ENCODE results near the gene CPAMD8. TPM values are rescaled to one million over a fixed set of nuclear protein-coding genes. Genes with fewer than 3 reads are reported as not detected.
A peak's percentile ranks its signal among the peaks of the same experiment; 100 is the strongest.

Gene CPAMD8
- total and polyA plus RNA-seq, 4 donors: 1.9 to 11.9 (median 4.0) TPM

- H3K4me3 ChIP-seq (ENCODE audit: low read length in 2 of 2): peak overlapping the region in 1 of 2 donors; percentile 23
- no peaks in the 10 kb centered on the region for H3K27me3 ChIP-seq (ENCODE audit: control insufficient read depth in 1 of 2, insufficient read depth in 2 of 2, low read length in 1 of 2)
- H3K36me3 ChIP-seq (ENCODE audit: control insufficient read depth in 1 of 2, insufficient read depth in 2 of 2, low read length in 1 of 2): no peaks in the 10 kb centered on the region
- no peak overlapping the region for H3K27ac ChIP-seq (ENCODE audit: low read depth in 1 of 2, low read length in 2 of 2)
- WGBS, 2 donors: 2% methylated on average over 40 to 66 of the region's 66 CpGs
- H3K4me1 ChIP-seq (ENCODE audit: control insufficient read depth in 1 of 2, insufficient read depth in 2 of 2, low read length in 2 of 2): no peaks in the 10 kb centered on the region
- no peaks in the 10 kb centered on the region for H3K9me3 ChIP-seq (ENCODE audit: control insufficient read depth, low read length)
- DNase-seq (no peak), ATAC-seq (ENCODE audit: low FRiP score) (peak; percentile 2)
- intact Hi-C loops (cut with DNase I): loop anchor here in 1 of 2 donors (5.0 to 10.0 kb wide), 2 partner anchors 69 to 122 kb away; partner anchors contain the start of gene SIN3B
These were observed 130.2 kb downstream of the CPAMD8 start for GRCh38 chr19:16896146-16897028.

GRCh38 chr19:16895467-16896145 lies 131.0 kb downstream of the CPAMD8 start:
- Histone ChIP-seq H3K9me3 (ENCODE audit: control insufficient read depth, low read length) (no peaks in the 10 kb centered on the region), H3K27ac (ENCODE audit: low read depth in 1 of 2, low read length in 2 of 2) (no peak overlapping the region), H3K27me3 (ENCODE audit: control insufficient read depth in 1 of 2, insufficient read depth in 2 of 2, low read length in 1 of 2) (no peaks in the 10 kb centered on the region), H3K4me3 (ENCODE audit: low read length in 2 of 2) (no peak overlapping the region), H3K4me1 (ENCODE audit: control insufficient read depth in 1 of 2, insufficient read depth in 2 of 2, low read length in 2 of 2) (no peaks in the 10 kb centered on the region), H3K36me3 (ENCODE audit: control insufficient read depth in 1 of 2, insufficient read depth in 2 of 2, low read length in 1 of 2) (no peaks in the 10 kb centered on the region)
- intact Hi-C loops (cut with DNase I): loop anchor here in 1 of 2 donors (5.0 to 10.0 kb wide), 2 partner anchors 68 to 121 kb away; partner anchors contain the start of gene SIN3B
- DNase-seq (no peak), ATAC-seq (ENCODE audit: low FRiP score) (no peak)
- 44 to 52% methylated on average over 28 to 30 of the region's 30 CpGs for WGBS, 2 donors

- 73 to 74% methylated on average over 7 of the region's 7 CpGs for WGBS, 2 donors
- no peak for ATAC-seq (ENCODE audit: low FRiP score)
- Histone ChIP-seq H3K4me1 (ENCODE audit: control insufficient read depth in 1 of 2, insufficient read depth in 2 of 2, low read length in 2 of 2) (no peaks in the 10 kb centered on the region), H3K9me3 (ENCODE audit: control insufficient read depth, low read length) (no peaks in the 10 kb centered on the region), H3K4me3 (ENCODE audit: low read length in 2 of 2) (no peak overlapping the region), H3K36me3 (ENCODE audit: control insufficient read depth in 1 of 2, insufficient read depth in 2 of 2, low read length in 1 of 2) (no peaks in the 10 kb centered on the region), H3K27ac (ENCODE audit: low read depth in 1 of 2, low read length in 2 of 2) (no peak overlapping the region), H3K27me3 (ENCODE audit: control insufficient read depth in 1 of 2, insufficient read depth in 2 of 2, low read length in 1 of 2) (no peaks in the 10 kb centered on the region)
- no peak for DNase-seq
- intact Hi-C loops (cut with DNase I): loop anchor here in 1 of 2 donors (10.0 kb wide), 1 partner anchor 119 kb away; no protein-coding TSS in a partner anchor
These were observed 132.5 kb downstream of the CPAMD8 start for GRCh38 chr19:16894080-16894479.

- intact Hi-C loops (cut with DNase I): loop anchor here in 1 of 2 donors (10.0 kb wide), 1 partner anchor 119 kb away; no protein-coding TSS in a partner anchor
- WGBS, 2 donors: 58 to 61% methylated on average over 14 of the region's 14 CpGs
- Histone ChIP-seq H3K4me1 (ENCODE audit: control insufficient read depth in 1 of 2, insufficient read depth in 2 of 2, low read length in 2 of 2) (no peaks in the 10 kb centered on the region), H3K27me3 (ENCODE audit: control insufficient read depth in 1 of 2, insufficient read depth in 2 of 2, low read length in 1 of 2) (no peaks in the 10 kb centered on the region), H3K9me3 (ENCODE audit: control insufficient read depth, low read length) (no peaks in the 10 kb centered on the region), H3K27ac (ENCODE audit: low read depth in 1 of 2, low read length in 2 of 2) (no peak overlapping the region), H3K4me3 (ENCODE audit: low read length in 2 of 2) (no peak overlapping the region), H3K36me3 (ENCODE audit: control insufficient read depth in 1 of 2, insufficient read depth in 2 of 2, low read length in 1 of 2) (no peaks in the 10 kb centered on the region)
- no peak for ATAC-seq (ENCODE audit: low FRiP score)
- no peak for DNase-seq
These were observed 133.0 kb downstream of the CPAMD8 start for GRCh38 chr19:16893686-16893989.

GRCh38 chr19:16892868-16893685 lies 133.5 kb downstream of the CPAMD8 start:
- Histone ChIP-seq H3K9me3 (ENCODE audit: control insufficient read depth, low read length) (no peaks in the 10 kb centered on the region), H3K27ac (ENCODE audit: low read depth in 1 of 2, low read length in 2 of 2) (no peak overlapping the region), H3K27me3 (ENCODE audit: control insufficient read depth in 1 of 2, insufficient read depth in 2 of 2, low read length in 1 of 2) (no peaks in the 10 kb centered on the region), H3K4me1 (ENCODE audit: control insufficient read depth in 1 of 2, insufficient read depth in 2 of 2, low read length in 2 of 2) (no peaks in the 10 kb centered on the region), H3K4me3 (ENCODE audit: low read length in 2 of 2) (no peak overlapping the region), H3K36me3 (ENCODE audit: control insufficient read depth in 1 of 2, insufficient read depth in 2 of 2, low read length in 1 of 2) (no peaks in the 10 kb centered on the region)
- intact Hi-C loops (cut with DNase I): loop anchor here in 1 of 2 donors (10.0 kb wide), 1 partner anchor 118 kb away; no protein-coding TSS in a partner anchor
- WGBS, 2 donors: 89 to 93% methylated on average over 19 of the region's 19 CpGs
- DNase-seq (no peak), ATAC-seq (ENCODE audit: low FRiP score) (no peak)

GRCh38 chr19:16892436-16892835 lies 134.2 kb downstream of the CPAMD8 start:
- DNase-seq (no peak), ATAC-seq (ENCODE audit: low FRiP score) (no peak)
- Histone ChIP-seq H3K4me3 (ENCODE audit: low read length in 2 of 2) (no peak overlapping the region), H3K27ac (ENCODE audit: low read depth in 1 of 2, low read length in 2 of 2) (no peak overlapping the region), H3K36me3 (ENCODE audit: control insufficient read depth in 1 of 2, insufficient read depth in 2 of 2, low read length in 1 of 2) (no peaks in the 10 kb centered on the region), H3K4me1 (ENCODE audit: control insufficient read depth in 1 of 2, insufficient read depth in 2 of 2, low read length in 2 of 2) (no peaks in the 10 kb centered on the region), H3K27me3 (ENCODE audit: control insufficient read depth in 1 of 2, insufficient read depth in 2 of 2, low read length in 1 of 2) (no peaks in the 10 kb centered on the region), H3K9me3 (ENCODE audit: control insufficient read depth, low read length) (no peaks in the 10 kb centered on the region)
- intact Hi-C loops (cut with DNase I): loop anchor here in 1 of 2 donors (10.0 kb wide), 1 partner anchor 118 kb away; no protein-coding TSS in a partner anchor
- WGBS, 2 donors: 71 to 74% methylated on average over 4 of the region's 4 CpGs

GRCh38 chr19:16891696-16892382 lies 134.8 kb downstream of the CPAMD8 start:
- WGBS, 2 donors: 77 to 78% methylated on average over 12 of the region's 12 CpGs

More at GRCh38 chr19:16891696-16892382, 134.8 kb downstream of the CPAMD8 start:
- H3K4me1 ChIP-seq (ENCODE audit: control insufficient read depth in 1 of 2, insufficient read depth in 2 of 2, low read length in 2 of 2): no peaks in the 10 kb centered on the region
- H3K36me3 ChIP-seq (ENCODE audit: control insufficient read depth in 1 of 2, insufficient read depth in 2 of 2, low read length in 1 of 2): no peaks in the 10 kb centered on the region
- ATAC-seq (ENCODE audit: low FRiP score) (no peak), DNase-seq (no peak)
- no peak overlapping the region for H3K27ac ChIP-seq (ENCODE audit: low read depth in 1 of 2, low read length in 2 of 2)
- no peaks in the 10 kb centered on the region for H3K9me3 ChIP-seq (ENCODE audit: control insufficient read depth, low read length)
- intact Hi-C loops (cut with DNase I): loop anchor here in 1 of 2 donors (10.0 kb wide), 1 partner anchor 117 kb away; no protein-coding TSS in a partner anchor
- no peak overlapping the region for H3K4me3 ChIP-seq (ENCODE audit: low read length in 2 of 2)
- H3K27me3 ChIP-seq (ENCODE audit: control insufficient read depth in 1 of 2, insufficient read depth in 2 of 2, low read length in 1 of 2): no peaks in the 10 kb centered on the region

Measured in aorta (tissue), 5 donors.